ENCODE data around the gene ZMYM1. TPM values are rescaled to one million over a fixed set of nuclear protein-coding genes. Genes with fewer than 3 reads are reported as not detected.
A peak's percentile ranks its signal among the peaks of the same experiment; 100 is the strongest.
"Not testable (repeated sequence)": the region's sequence is repeated elsewhere in the genome, so short reads cannot be mapped to it uniquely, and the experiment has no call there.

The ZMYM1 gene
- total and polyA plus RNA-seq, 5 donors, result 2.6 to 9.9 (median 8.3) TPM

GRCh38 chr1:35044431-35044830, 34.8 kb upstream of the ZMYM1 start:
- intact Hi-C loops (cut with DNase I), result no loop called here

DNA sequence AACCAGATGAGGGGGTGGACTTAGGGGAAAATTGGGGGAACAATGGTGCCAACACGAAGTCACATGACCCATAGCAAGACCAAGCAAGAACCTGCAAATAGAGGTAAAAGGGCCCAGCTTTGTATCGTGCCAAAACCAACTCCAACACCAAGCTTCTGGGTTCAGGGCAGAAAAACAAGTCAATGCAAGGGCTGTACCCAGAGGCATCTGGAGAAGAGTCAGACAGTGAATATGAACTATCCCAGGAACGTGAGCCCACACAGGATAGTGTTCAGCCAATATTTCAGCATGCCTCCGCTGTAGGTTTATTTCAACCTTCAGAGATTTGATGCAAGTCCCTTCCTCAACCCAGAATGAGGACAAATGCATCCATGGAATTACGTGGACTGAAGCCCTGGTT, 32.5 kb upstream of the ZMYM1 start:
- DNase-seq (no peak), ATAC-seq (no peak)
- no peaks in the 10 kb centered on the region for H3K27me3 ChIP-seq (ENCODE audit: control insufficient read depth, insufficient read depth)
- 79% methylated on average over 5 of the region's 5 CpGs for WGBS
- no peaks in the 10 kb centered on the region for H3K9me3 ChIP-seq (ENCODE audit: control insufficient read depth, low read length)
- peaks cover 1% of the 10 kb centered on the region for H3K4me1 ChIP-seq (ENCODE audit: control insufficient read depth, insufficient read depth, low read length)
- intact Hi-C loops (cut with DNase I), result no loop called here
- no peak overlapping the region for H3K4me3 ChIP-seq (ENCODE audit: low read length)
- no peak overlapping the region for H3K27ac ChIP-seq (ENCODE audit: low read length)

More at GRCh38 chr1:35044431-35044830, 34.8 kb upstream of the ZMYM1 start:
- Histone ChIP-seq H3K4me3 (ENCODE audit: low read length) (no peak overlapping the region), H3K27me3 (ENCODE audit: control insufficient read depth, insufficient read depth) (no peaks in the 10 kb centered on the region), H3K4me1 (ENCODE audit: control insufficient read depth, insufficient read depth, low read length) (peaks cover 1% of the 10 kb centered on the region), H3K27ac (ENCODE audit: low read length) (no peak overlapping the region), H3K9me3 (ENCODE audit: control insufficient read depth, low read length) (no peaks in the 10 kb centered on the region)
- ATAC-seq (no peak), DNase-seq (no peak)
- WGBS, result 23% methylated on average over 1 of the region's 1 CpG

DNA sequence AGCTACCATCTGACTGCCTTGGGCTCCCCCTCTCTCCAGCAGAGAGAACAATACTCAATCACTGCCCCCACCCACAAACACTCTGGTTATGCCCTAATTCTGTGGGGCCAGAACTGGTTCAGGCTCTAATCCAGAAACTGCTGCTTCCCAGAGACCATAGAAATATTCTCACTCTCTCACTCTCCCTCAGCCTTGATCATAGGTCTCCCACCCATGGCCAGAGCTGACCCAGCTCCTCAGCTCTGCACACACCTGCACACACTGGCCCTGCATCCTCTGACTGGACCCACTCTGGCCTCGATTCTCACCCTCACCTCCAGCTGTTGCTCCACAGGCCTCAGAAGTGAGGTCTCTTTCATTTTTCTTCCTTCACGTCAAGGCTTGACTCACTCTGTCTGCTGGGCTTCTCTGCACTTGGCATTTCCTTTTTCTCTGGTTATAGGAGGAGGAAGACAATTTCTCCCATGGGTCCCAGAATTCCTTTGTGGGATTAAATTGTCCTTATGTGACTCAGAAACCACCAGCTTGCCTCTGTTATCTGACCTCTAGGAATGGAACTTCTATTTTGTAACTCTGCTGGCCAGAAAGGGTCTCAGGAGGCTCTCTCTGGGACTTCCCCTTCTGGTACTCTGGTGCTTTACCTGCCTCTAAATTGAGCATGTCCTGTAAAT, 31.9 kb upstream of the ZMYM1 start:
- ATAC-seq, result no peak
- intact Hi-C loops (cut with DNase I), result no loop called here

GRCh38 chr1:35049116-35049515, 30.1 kb upstream of the ZMYM1 start:
- intact Hi-C loops (cut with DNase I), result no loop called here
- Histone ChIP-seq H3K9me3 (ENCODE audit: control insufficient read depth, low read length) (no peaks in the 10 kb centered on the region), H3K4me1 (ENCODE audit: control insufficient read depth, insufficient read depth, low read length) (peaks cover 1% of the 10 kb centered on the region), H3K4me3 (ENCODE audit: low read length) (no peak overlapping the region), H3K27me3 (ENCODE audit: control insufficient read depth, insufficient read depth) (peaks cover 3% of the 10 kb centered on the region), H3K27ac (ENCODE audit: low read length) (no peak overlapping the region)
- ATAC-seq (no peak), DNase-seq (no peak)
- WGBS, result 61% methylated on average over 12 of the region's 12 CpGs

More for the DNA sequence above, 31.9 kb upstream of the ZMYM1 start:
- Histone ChIP-seq H3K4me3 (ENCODE audit: low read length) (no peak overlapping the region), H3K9me3 (ENCODE audit: control insufficient read depth, low read length) (no peaks in the 10 kb centered on the region), H3K27ac (ENCODE audit: low read length) (no peak overlapping the region), H3K4me1 (ENCODE audit: control insufficient read depth, insufficient read depth, low read length) (peaks cover 1% of the 10 kb centered on the region), H3K27me3 (ENCODE audit: control insufficient read depth, insufficient read depth) (peaks cover 2% of the 10 kb centered on the region)
- no peak for DNase-seq
- WGBS, result 38% methylated on average over 2 of the region's 2 CpGs

GRCh38 chr1:35053433-35053832, 25.8 kb upstream of the ZMYM1 start:
- WGBS, result 95% methylated on average over 3 of the region's 3 CpGs
- peaks cover 3% of the 10 kb centered on the region for H3K27me3 ChIP-seq (ENCODE audit: control insufficient read depth, insufficient read depth)
- H3K4me1 ChIP-seq (ENCODE audit: control insufficient read depth, insufficient read depth, low read length), result no peaks in the 10 kb centered on the region
- DNase-seq, result no peak
- H3K9me3 ChIP-seq (ENCODE audit: control insufficient read depth, low read length), result no peaks in the 10 kb centered on the region
- H3K27ac ChIP-seq (ENCODE audit: low read length), result no peak overlapping the region
- ATAC-seq, result no peak
- H3K4me3 ChIP-seq (ENCODE audit: low read length), result no peak overlapping the region
- intact Hi-C loops (cut with DNase I), result no loop called here

DNA sequence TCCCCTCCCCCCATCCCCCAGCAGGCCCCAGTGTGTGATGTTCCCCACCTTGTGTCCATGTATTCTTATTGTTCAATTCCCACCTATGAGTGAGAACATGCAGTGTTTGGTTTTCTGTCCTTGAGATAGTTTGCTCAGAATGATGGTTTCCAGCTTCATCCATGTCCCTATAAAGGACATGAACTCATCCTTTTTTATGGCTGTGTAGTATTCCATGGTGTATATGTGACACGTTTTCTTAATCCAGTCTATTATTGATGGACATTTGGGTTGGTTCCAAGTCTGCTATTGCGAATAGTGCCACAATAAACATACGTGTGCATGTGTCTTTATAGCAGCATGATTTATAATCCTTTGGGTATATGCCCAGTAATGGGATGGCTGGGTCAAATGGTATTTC, 24.9 kb upstream of the ZMYM1 start:
- H3K27me3 ChIP-seq (ENCODE audit: control insufficient read depth, insufficient read depth); H3K4me1 ChIP-seq (ENCODE audit: control insufficient read depth, insufficient read depth, low read length); H3K9me3 ChIP-seq (ENCODE audit: control insufficient read depth, low read length); DNase-seq; H3K27ac ChIP-seq (ENCODE audit: low read length); intact Hi-C loops (cut with DNase I); H3K4me3 ChIP-seq (ENCODE audit: low read length); ATAC-seq: not testable (repeated sequence)
- WGBS, result 77% methylated on average over 3 of the region's 3 CpGs

GRCh38 chr1:35058321-35058720, 20.9 kb upstream of the ZMYM1 start:
- H3K9me3 ChIP-seq (ENCODE audit: control insufficient read depth, low read length); intact Hi-C loops (cut with DNase I); H3K4me3 ChIP-seq (ENCODE audit: low read length); DNase-seq; ATAC-seq; H3K27me3 ChIP-seq (ENCODE audit: control insufficient read depth, insufficient read depth); H3K27ac ChIP-seq (ENCODE audit: low read length); H3K4me1 ChIP-seq (ENCODE audit: control insufficient read depth, insufficient read depth, low read length): not testable (repeated sequence)
- 92% methylated on average over 7 of the region's 7 CpGs for WGBS

- H3K4me1 ChIP-seq (ENCODE audit: control insufficient read depth, insufficient read depth, low read length), result no peaks in the 10 kb centered on the region
- no peak overlapping the region for H3K27ac ChIP-seq (ENCODE audit: low read length)
- DNase-seq (no peak), ATAC-seq (no peak)
- no peaks in the 10 kb centered on the region for H3K27me3 ChIP-seq (ENCODE audit: control insufficient read depth, insufficient read depth)
- H3K9me3 ChIP-seq (ENCODE audit: control insufficient read depth, low read length), result no peaks in the 10 kb centered on the region
- intact Hi-C loops (cut with DNase I), result no loop called here
- 81% methylated on average over 2 of the region's 2 CpGs for WGBS
- no peak overlapping the region for H3K4me3 ChIP-seq (ENCODE audit: low read length)
Measured at GRCh38 chr1:35058988-35059387, 20.2 kb upstream of the ZMYM1 start.

- WGBS, result 45% methylated on average over 4 of the region's 4 CpGs
- intact Hi-C loops (cut with DNase I), result no loop called here
- Histone ChIP-seq H3K27ac (ENCODE audit: low read length) (no peak overlapping the region), H3K4me3 (ENCODE audit: low read length) (no peak overlapping the region), H3K4me1 (ENCODE audit: control insufficient read depth, insufficient read depth, low read length) (no peaks in the 10 kb centered on the region), H3K27me3 (ENCODE audit: control insufficient read depth, insufficient read depth) (no peaks in the 10 kb centered on the region), H3K9me3 (ENCODE audit: control insufficient read depth, low read length) (no peaks in the 10 kb centered on the region)
- ATAC-seq, result peak in 1 of 2 donors; percentile 39
- DNase-seq, result no peak
Measured at GRCh38 chr1:35062518-35063196, 16.5 kb upstream of the ZMYM1 start.

- Histone ChIP-seq H3K4me3 (ENCODE audit: low read length) (no peak overlapping the region), H3K4me1 (ENCODE audit: control insufficient read depth, insufficient read depth, low read length) (no peaks in the 10 kb centered on the region), H3K9me3 (ENCODE audit: control insufficient read depth, low read length) (no peaks in the 10 kb centered on the region), H3K27ac (ENCODE audit: low read length) (no peak overlapping the region), H3K27me3 (ENCODE audit: control insufficient read depth, insufficient read depth) (no peaks in the 10 kb centered on the region)
- intact Hi-C loops (cut with DNase I), result no loop called here
- DNase-seq (no peak), ATAC-seq (no peak)
- WGBS, result 79% methylated on average over 2 of the region's 2 CpGs
Measured at GRCh38 chr1:35064265-35064664, 14.9 kb upstream of the ZMYM1 start.

GRCh38 chr1:35069746-35070145, 9.4 kb upstream of the ZMYM1 start:
- no peaks in the 10 kb centered on the region for H3K4me1 ChIP-seq (ENCODE audit: control insufficient read depth, insufficient read depth, low read length)
- H3K9me3 ChIP-seq (ENCODE audit: control insufficient read depth, low read length), result no peaks in the 10 kb centered on the region
- ATAC-seq (no peak), DNase-seq (no peak)
- no peak overlapping the region for H3K27ac ChIP-seq (ENCODE audit: low read length)
- intact Hi-C loops (cut with DNase I), result no loop called here
- H3K4me3 ChIP-seq (ENCODE audit: low read length), result no peak overlapping the region
- H3K27me3 ChIP-seq (ENCODE audit: control insufficient read depth, insufficient read depth), result no peaks in the 10 kb centered on the region

All from right cardiac atrium (tissue), 5 donors.